ENCODE measurements around the gene TMCO4.

The TMCO4 gene

DNA sequence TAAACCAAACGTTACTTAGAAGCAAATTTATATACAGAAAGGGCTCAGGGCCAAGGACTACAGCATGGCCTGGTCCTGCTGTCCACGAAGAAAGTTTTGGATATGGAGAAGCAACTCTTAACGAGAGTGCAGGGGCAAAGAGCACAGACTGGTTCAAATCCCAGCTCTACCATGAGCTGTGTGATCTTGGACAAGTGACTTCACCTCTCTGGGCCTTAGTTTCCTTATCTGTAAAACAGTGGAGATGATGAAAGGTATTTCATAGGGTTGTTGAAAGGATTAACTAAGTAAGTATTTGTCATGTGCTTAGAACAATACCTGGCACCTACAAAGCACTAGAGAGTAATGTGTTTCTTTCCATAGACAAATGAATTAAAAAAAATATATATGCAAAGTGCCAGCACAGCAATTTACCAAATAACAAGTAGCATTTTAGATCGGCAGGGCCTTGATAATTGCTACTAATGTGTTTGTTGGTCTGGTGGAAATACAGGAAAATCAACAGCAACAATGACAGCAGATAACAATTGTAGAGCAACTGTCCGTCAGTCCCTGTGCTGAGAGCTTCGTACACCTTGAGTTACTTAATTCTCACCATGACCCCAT lies 25.4 kb downstream of the TMCO4 start:
- no peak for DNase-seq

DNA sequence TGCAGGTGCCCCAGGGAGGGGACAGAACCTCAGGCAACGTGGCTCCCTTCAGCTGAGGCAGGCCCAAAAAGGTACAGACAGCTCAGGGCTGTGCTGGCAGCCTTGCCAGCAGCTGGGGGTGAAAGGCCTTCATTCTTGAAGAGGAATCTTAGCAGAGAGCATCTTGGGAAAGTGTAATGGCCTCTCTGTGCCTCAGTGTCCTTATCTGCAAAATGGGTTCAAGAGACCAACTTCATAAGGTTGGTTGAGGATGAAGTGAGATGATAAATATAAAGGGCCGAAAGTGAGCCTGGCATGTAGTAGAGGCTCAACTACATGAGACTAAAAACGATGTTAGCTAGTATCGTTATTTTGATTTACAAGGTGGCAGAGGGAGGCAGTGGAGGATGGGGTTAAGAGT lies 26.2 kb downstream of the TMCO4 start:
- no peak for DNase-seq

DNA sequence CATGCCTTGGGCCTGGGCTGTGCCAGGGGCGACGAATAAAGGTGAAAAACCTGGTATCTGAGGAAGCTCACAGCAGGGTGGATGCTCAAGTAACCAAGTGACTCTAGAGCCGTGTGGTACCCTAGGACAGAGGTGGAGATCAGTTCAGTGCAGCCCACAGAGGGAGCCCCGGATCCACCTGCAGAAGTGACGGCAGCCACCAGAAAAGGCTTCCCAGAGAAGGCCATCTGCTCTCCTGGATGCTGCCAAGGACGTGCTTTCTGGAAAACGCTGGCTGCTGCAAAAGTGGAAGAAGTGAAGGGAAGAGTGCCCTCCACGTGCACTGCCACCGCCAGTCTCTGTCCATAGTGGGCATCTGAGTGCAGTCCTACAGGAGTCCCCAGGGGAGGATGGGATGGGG lies 27.7 kb downstream of the TMCO4 start:
- no peak for DNase-seq

GRCh38 chr1:19771350-19771749 lies 28.4 kb downstream of the TMCO4 start:
- no peak for DNase-seq

- no peak for DNase-seq
Observed at GRCh38 chr1:19770436-19771190, 29.1 kb downstream of the TMCO4 start.

DNA sequence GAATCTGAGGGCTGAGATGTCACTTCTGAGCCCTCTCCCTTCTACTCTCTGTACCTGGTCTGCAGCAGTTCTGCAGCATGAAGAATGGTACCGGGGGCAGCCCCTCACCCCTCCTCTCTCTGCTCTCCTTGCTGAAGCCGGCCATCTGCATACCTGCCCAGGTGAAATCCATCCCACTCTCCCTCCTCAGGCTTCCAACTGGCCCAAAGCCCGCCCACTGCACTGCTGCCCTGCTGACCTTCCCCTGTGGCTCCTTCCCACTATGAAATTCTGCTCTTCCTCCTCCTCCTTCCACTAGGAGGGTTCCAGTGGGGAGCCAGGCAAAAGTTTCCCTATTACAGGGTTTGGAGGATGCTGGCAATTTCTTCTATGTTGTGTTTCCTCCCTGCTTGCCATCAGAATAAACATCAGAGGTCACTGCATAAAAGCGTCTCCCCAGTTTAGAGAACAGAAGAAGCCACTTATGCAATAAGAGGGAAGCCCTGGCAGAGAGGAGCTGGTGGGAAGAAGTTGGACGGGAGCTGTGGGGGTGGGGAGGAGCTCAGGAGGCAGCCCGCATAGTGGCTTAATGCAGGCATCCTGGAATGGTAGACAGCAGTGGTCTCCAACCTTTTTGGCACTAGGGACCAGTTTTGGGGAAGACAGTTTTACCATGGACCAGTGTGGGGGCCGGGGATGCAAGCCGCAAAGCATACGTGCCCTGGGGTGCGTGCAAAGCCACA lies 30.3 kb downstream of the TMCO4 start:
- DNase-seq, result no peak

DNA sequence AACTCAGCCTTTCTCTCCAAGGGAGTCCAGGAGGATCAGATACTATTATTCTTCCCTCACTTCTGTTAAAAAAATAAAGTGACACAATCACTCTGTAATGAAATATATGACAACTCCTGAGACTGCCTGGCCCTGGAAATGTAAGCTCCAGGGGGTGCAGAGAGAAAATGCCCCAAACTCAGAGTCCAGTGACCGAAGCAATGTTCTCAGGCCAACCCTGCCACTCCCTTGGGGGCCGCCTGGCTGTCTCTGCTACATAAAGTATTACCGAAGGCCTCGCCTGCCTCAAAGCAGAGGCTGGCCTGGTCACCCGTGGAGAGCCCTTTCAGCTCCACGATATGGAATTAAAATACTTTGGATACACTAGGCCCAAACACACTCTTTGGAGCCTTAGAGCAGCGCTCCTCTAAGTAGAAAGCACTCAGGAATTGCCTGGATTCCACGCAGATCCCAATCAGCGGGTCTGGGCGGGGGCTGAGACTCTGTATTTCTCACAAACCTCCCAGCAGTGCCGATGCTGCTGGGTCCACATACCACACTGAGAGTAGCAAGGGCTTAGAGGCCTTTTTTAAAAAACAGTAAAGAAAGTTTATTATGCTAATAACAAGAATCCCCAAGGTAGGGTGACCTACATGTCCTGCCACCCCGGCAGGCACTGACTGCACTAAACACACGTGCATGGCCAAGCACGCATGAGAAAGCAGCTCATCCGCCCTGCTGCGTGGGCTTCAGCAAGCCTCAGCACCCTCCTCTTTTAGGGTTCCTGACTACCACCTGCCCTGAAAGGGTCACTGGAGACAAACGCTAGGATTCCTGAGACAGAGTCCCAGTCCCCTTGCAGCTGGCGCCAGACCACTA lies 31.1 kb downstream of the TMCO4 start:
- no peak for DNase-seq

DNA sequence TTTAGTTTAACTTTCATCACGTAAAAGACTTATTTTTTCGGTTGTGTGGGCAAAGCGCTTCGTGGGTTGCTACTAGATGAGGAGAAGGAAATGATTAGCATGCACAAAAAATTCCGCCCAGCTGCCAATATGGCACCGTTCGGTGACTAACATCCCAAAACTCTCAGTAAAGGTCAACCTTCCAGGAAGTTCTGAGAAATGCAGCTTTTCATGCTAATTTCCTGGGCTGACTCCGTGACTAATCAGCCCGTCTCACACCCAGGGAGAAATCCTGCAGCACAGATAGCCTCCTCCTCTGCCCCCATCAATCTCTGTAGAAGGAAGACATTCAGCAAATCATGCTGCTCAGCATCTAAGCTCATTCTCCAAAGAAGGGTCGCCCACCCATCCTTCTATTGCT lies 34.1 kb downstream of the TMCO4 start:
- DNase-seq, result peak; percentile 48 to 69

- DNase-seq, result peak in 1 of 2 experiments; percentile 21
Observed at GRCh38 chr1:19764848-19765247, 34.9 kb downstream of the TMCO4 start.

- peak; percentile 53 to 54 for DNase-seq
Observed at GRCh38 chr1:19762175-19762779, 37.4 kb downstream of the TMCO4 start.

GRCh38 chr1:19759740-19760089 lies 40.0 kb downstream of the TMCO4 start:
- DNase-seq, result no peak

- DNase-seq, result no peak
Observed at GRCh38 chr1:19758227-19758830, 41.4 kb downstream of the TMCO4 start.

GRCh38 chr1:19757641-19758040 lies 42.1 kb downstream of the TMCO4 start:
- DNase-seq, result no peak

DNA sequence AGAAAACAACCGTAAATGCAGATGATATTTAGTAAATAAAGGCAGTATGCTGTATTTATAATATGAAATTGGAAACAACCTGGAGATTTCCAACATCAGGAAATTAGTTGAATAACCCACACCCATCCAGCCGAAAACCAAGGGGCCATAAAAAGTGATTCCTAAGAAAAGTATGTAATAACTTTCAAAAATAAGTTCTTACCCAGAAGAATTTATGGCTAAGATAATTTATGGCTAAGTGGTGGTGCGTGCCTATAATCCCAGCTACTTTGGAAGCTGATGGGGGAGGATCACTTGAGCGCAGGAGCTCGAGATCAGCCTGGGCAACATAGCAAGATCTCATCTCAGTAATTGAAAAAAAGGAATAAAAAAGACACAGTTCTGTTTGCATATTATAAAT lies 43.2 kb downstream of the TMCO4 start:
- DNase-seq, result no peak

- no peak for DNase-seq
Observed at GRCh38 chr1:19754482-19754881, 45.2 kb downstream of the TMCO4 start.

GRCh38 chr1:19752083-19752696 lies 47.5 kb downstream of the TMCO4 start:
- no peak for DNase-seq

DNA sequence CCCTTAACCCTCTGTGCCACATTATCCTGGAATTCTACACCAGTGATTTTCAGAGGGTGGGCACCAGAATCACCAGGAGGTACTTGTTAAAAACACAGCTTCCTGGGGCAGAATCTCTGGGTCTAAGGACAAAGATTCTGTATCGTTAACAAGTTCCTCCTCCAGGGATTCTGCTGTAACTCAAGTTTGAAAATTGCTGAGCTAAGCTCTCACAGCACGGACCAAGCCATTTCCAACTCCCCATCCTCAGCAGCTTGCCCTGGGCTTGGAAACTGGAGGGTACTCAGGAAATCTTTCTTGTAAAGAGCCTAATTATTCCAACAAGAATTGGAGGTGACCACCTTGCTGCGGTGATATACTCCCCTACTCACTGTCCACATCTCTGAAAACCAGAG lies 48.8 kb downstream of the TMCO4 start:
- no peak for DNase-seq

GRCh38 chr1:19750101-19750881 lies 49.4 kb downstream of the TMCO4 start:
- DNase-seq, result no peak

- no peak for DNase-seq
Observed at GRCh38 chr1:19749685-19750084, 50.0 kb downstream of the TMCO4 start.

GRCh38 chr1:19747761-19748160 lies 52.0 kb downstream of the TMCO4 start:
- no peak for DNase-seq

DNA sequence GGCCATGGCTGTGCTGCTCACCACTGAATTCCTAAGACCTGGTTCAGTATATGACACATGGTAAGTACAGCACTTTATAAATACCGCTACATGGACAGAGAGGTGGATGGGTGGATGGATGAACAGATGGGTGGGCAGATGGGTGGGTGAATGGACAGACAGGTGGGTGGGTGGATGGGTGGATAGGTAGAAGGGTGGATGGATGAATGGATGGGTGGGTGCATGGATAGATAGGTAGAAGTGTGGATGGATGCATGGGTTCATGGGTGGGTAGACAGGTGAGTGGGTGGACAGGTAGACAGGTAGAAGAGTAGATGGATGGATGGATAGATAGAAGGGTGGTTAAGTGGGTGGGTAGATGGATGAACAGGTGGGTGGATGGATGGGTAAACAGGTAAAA lies 54.8 kb downstream of the TMCO4 start:
- no peak for DNase-seq

Measured in activated CD4-positive, alpha-beta T cell treated with anti-CD3 and anti-CD28 coated beads, Interleukin-2, amount 50 U/mL, for 48 hours (primary cell).